ENCODE data around the gene ANAPC2.

GRCh38 chr9:137163805-137164204 lies 24.6 kb downstream of the ANAPC2 start:
- TF ChIP-seq EZH2 (IDR thresholded peaks at IDR 0.05): no peak
- TF ChIP-seq, protein P1, sequence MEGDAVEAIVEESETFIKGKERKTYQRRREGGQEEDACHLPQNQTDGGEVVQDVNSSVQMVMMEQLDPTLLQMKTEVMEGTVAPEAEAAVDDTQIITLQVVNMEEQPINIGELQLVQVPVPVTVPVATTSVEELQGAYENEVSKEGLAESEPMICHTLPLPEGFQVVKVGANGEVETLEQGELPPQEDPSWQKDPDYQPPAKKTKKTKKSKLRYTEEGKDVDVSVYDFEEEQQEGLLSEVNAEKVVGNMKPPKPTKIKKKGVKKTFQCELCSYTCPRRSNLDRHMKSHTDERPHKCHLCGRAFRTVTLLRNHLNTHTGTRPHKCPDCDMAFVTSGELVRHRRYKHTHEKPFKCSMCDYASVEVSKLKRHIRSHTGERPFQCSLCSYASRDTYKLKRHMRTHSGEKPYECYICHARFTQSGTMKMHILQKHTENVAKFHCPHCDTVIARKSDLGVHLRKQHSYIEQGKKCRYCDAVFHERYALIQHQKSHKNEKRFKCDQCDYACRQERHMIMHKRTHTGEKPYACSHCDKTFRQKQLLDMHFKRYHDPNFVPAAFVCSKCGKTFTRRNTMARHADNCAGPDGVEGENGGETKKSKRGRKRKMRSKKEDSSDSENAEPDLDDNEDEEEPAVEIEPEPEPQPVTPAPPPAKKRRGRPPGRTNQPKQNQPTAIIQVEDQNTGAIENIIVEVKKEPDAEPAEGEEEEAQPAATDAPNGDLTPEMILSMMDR (IDR thresholded peaks at IDR 0.05): no peak
